ENCODE measurements around the gene TNS1. TPM values are rescaled to one million over a fixed set of nuclear protein-coding genes. Genes with fewer than 3 reads are reported as not detected.

The TNS1 gene
- polyA plus RNA-seq, 1 of the 3 experiments (the other 2 are of a cell fraction): 12.1 TPM

- no peaks in the 10 kb centered on the region for H3K27me3 ChIP-seq (ENCODE audit: insufficient read depth)
- H3F3A ChIP-seq (replicated peaks; ENCODE audit: insufficient read depth): peaks cover 3% of the 10 kb centered on the region
- H3K4me2 ChIP-seq: no peak overlapping the region
- H3K79me2 ChIP-seq (ENCODE audit: insufficient read depth): peaks cover 5% of the 10 kb centered on the region; the same call in 1 of the 2 replicates
- no peaks in the 10 kb centered on the region; a peak in 1 of 4 replicates for H3K4me1 ChIP-seq (ENCODE audit: control insufficient read depth in 1 of 2, insufficient read depth in 2 of 2, low read depth in 1 of 2, low read length in 1 of 2)
- H3K9ac ChIP-seq: no peak overlapping the region
- ChIA-PET CTCF (interaction anchor here (1.2 to 1.8 kb wide), 2 partner anchors 14 to 44 kb away, joined by 4 to 5 read pairs; no protein-coding TSS in a partner anchor), POLR2A (no interaction called here)
- peaks cover 28 to 43% of the 10 kb centered on the region in 2 experiments for H3K36me3 ChIP-seq (replicated peaks in 1 of 2; ENCODE audit: control insufficient read depth in 1 of 2, insufficient read depth in 2 of 2, low read length in 1 of 2)
- H3K9me3 ChIP-seq: no peaks in the 10 kb centered on the region
- no peak for DNase-seq
- TF ChIP-seq TCF12 (IDR thresholded peaks at IDR 0.05) (no peak), MXI1 (IDR thresholded peaks at IDR 0.05; ENCODE audit: low read depth, low read length) (no peak), POLR2AphosphoS5 (IDR thresholded peaks at IDR 0.05; ENCODE audit: low read depth, low read length) (no peak), TEAD4 (IDR thresholded peaks at IDR 0.05; ENCODE audit: borderline replicate concordance, insufficient read depth) (no peak), USF2 (IDR thresholded peaks at IDR 0.05; ENCODE audit: borderline replicate concordance, low read depth, low read length) (no peak)
- no peak overlapping the region for H3K27ac ChIP-seq (ENCODE audit: low read depth in 2 of 2, low read length in 1 of 2)
- peaks cover 24% of the 10 kb centered on the region for H4K20me1 ChIP-seq (ENCODE audit: insufficient read depth)
- 86% methylated on average over 4 of the region's 8 CpGs for WGBS (ENCODE audit: low lambda C conversion rate)
- no peak overlapping the region for H3K4me3 ChIP-seq (ENCODE audit: low read depth in 2 of 2, low read length in 1 of 2)
- H3K9me2 ChIP-seq: no peaks in the 10 kb centered on the region
- H2AFZ ChIP-seq (ENCODE audit: low read depth): no peak overlapping the region
Observed at GRCh38 chr2:217829420-217829819, 173.4 kb downstream of the TNS1 start.

GRCh38 chr2:217828336-217828735 lies 174.5 kb downstream of the TNS1 start:
- H3K9ac ChIP-seq: no peak overlapping the region
- TF ChIP-seq CHD2 (IDR thresholded peaks at IDR 0.05; ENCODE audit: low read length, partially characterized antibody): no peak
- no peak for TF ChIP-seq FOSL2 (IDR thresholded peaks at IDR 0.05; ENCODE audit: borderline replicate concordance, low read depth)
- no peak for TF ChIP-seq JUND (IDR thresholded peaks at IDR 0.05)
- TF ChIP-seq POLR2AphosphoS5 (IDR thresholded peaks at IDR 0.05; ENCODE audit: low read depth, low read length): no peak
- no peak for TF ChIP-seq SIN3A (IDR thresholded peaks at IDR 0.05; ENCODE audit: borderline replicate concordance, low read depth, low read length)
- TF ChIP-seq USF2 (IDR thresholded peaks at IDR 0.05; ENCODE audit: borderline replicate concordance, low read depth, low read length): no peak
- no peak for TF ChIP-seq EZH2phosphoT487 (IDR thresholded peaks at IDR 0.05; ENCODE audit: borderline replicate concordance, low read depth)
- no peak for TF ChIP-seq NRF1 (IDR thresholded peaks at IDR 0.05; ENCODE audit: low read depth, low read length)
- TF ChIP-seq FOXM1 (IDR thresholded peaks at IDR 0.05; ENCODE audit: low read depth): no peak
- H3K9me2 ChIP-seq: no peaks in the 10 kb centered on the region
- H3K27me3 ChIP-seq (ENCODE audit: insufficient read depth): no peaks in the 10 kb centered on the region
- no peak overlapping the region for H3K27ac ChIP-seq (ENCODE audit: low read depth in 2 of 2, low read length in 1 of 2)
- H3K4me2 ChIP-seq: no peak overlapping the region
- CTCF ChIA-PET: interaction anchor here (1.2 to 1.8 kb wide), 2 partner anchors 13 to 42 kb away, joined by 4 to 5 read pairs; no protein-coding TSS in a partner anchor
- no peak for DNase-seq
- POLR2A ChIA-PET: no interaction called here
- H3K79me2 ChIP-seq (ENCODE audit: insufficient read depth): peaks cover 5% of the 10 kb centered on the region; the same call in 1 of the 2 replicates
- no peaks in the 10 kb centered on the region for H3K9me3 ChIP-seq
- peaks cover 30% of the 10 kb centered on the region for H4K20me1 ChIP-seq (ENCODE audit: insufficient read depth)
- H2AFZ ChIP-seq (ENCODE audit: low read depth): no peak overlapping the region
- 92% methylated on average over 3 of the region's 4 CpGs for WGBS (ENCODE audit: low lambda C conversion rate)
- no peak overlapping the region for H3K4me3 ChIP-seq (ENCODE audit: low read depth in 2 of 2, low read length in 1 of 2)
- peaks cover 3% of the 10 kb centered on the region for H3F3A ChIP-seq (replicated peaks; ENCODE audit: insufficient read depth)
- H3K4me1 ChIP-seq (ENCODE audit: control insufficient read depth in 1 of 2, insufficient read depth in 2 of 2, low read depth in 1 of 2, low read length in 1 of 2): no peaks in the 10 kb centered on the region; a peak in 1 of 4 replicates
- peaks cover 23 to 38% of the 10 kb centered on the region in 2 experiments for H3K36me3 ChIP-seq (replicated peaks in 1 of 2; ENCODE audit: control insufficient read depth in 1 of 2, insufficient read depth in 2 of 2, low read length in 1 of 2)
